ENCODE measurements around the gene UIMC1. TPM values are rescaled to one million over a fixed set of nuclear protein-coding genes. Genes with fewer than 3 reads are reported as not detected.

Gene UIMC1
- total RNA-seq, 1 experiment from 2014 or later: 53.0 TPM

- no peak for DNase-seq
- no peaks in the 10 kb centered on the region for H3K23me2 ChIP-seq (ENCODE audit: insufficient read length, low read depth, low read length, poor library complexity, severe bottlenecking)
- H3K4me3 Mint-ChIP-seq: no peak overlapping the region
- H2BK15ac ChIP-seq (ENCODE audit: low read depth, low read length): no peak overlapping the region
- H3K9ac ChIP-seq (ENCODE audit: extremely low read depth, insufficient read length, low read length): no peak overlapping the region
- H4K91ac ChIP-seq (ENCODE audit: insufficient read length, low read depth, low read length): no peak overlapping the region
- peaks cover 13% of the 10 kb centered on the region for H3K79me1 ChIP-seq (ENCODE audit: insufficient read depth, low read depth, low read length, poor library complexity, severe bottlenecking)
- H3K23ac ChIP-seq (ENCODE audit: insufficient read length, low read depth, low read length): no peak overlapping the region
- no peak overlapping the region for H3K27ac ChIP-seq (ENCODE audit: insufficient read length, low read depth, low read length)
- no peaks in the 10 kb centered on the region for H4K20me1 ChIP-seq (ENCODE audit: control insufficient read depth, insufficient read depth, insufficient read length)
- H3T11ph ChIP-seq (ENCODE audit: low read length): no peak overlapping the region
- H3K27me3 ChIP-seq (ENCODE audit: insufficient read depth, low read length): no peaks in the 10 kb centered on the region
- H3K79me2 ChIP-seq (ENCODE audit: insufficient read depth, low read length): peaks cover 28% of the 10 kb centered on the region; the same call in 1 of the 2 replicates
- H3K36me3 Mint-ChIP-seq (ENCODE audit: insufficient read depth in 1 of 3, low read depth in 3 of 3): peaks cover 26 to 37% (median 28%) of the 10 kb centered on the region in 3 experiments
- no peaks in the 10 kb centered on the region for H3K4me1 ChIP-seq (ENCODE audit: insufficient read depth, low read length)
- no peak overlapping the region for H3K4ac ChIP-seq (ENCODE audit: low read depth, low read length)
- peaks cover 15 to 23% of the 10 kb centered on the region in 2 experiments for H3K9me3 Mint-ChIP-seq
- H3K27me3 Mint-ChIP-seq (ENCODE audit: low read depth): no peaks in the 10 kb centered on the region
- no peak overlapping the region for H3K27ac Mint-ChIP-seq
- no peak overlapping the region for H2BK12ac ChIP-seq (ENCODE audit: insufficient read length, low read depth, low read length)
- H2AFZ ChIP-seq (ENCODE audit: low read length): no peak overlapping the region
- H3K14ac ChIP-seq (ENCODE audit: insufficient read depth, low read length): no peak overlapping the region
- no peak overlapping the region for H3K56ac ChIP-seq (ENCODE audit: insufficient read length, low read depth, low read length)
- H2BK120ac ChIP-seq (ENCODE audit: low read depth, low read length, poor library complexity, severe bottlenecking): no peak overlapping the region
- H4K5ac ChIP-seq (ENCODE audit: insufficient read length, low read depth, low read length): no peak overlapping the region
- peaks cover 7 to 11% of the 10 kb centered on the region in 2 experiments; a peak in 2 of 4 replicates for H3K4me1 Mint-ChIP-seq
- no peak overlapping the region for H2AK5ac ChIP-seq (ENCODE audit: insufficient read length, low read length)
- no peak overlapping the region for H4K8ac ChIP-seq (replicated peaks; ENCODE audit: insufficient read length, low read depth, low read length)
- H2BK5ac ChIP-seq (ENCODE audit: insufficient read length, low read length): no peak overlapping the region
- H3K18ac ChIP-seq (ENCODE audit: insufficient read length, low read depth, low read length): no peak overlapping the region
- H3K4me2 ChIP-seq (ENCODE audit: insufficient read depth, insufficient read length, low read length): no peak overlapping the region
- H2BK20ac ChIP-seq (ENCODE audit: low read depth, low read length, poor library complexity, severe bottlenecking): no peak overlapping the region
- TF ChIP-seq CTCF (conservative IDR thresholded peaks at IDR 0.05): no peak
- H3K9me3 ChIP-seq (ENCODE audit: control insufficient read depth, low read depth, low read length): no peaks in the 10 kb centered on the region
- WGBS (ENCODE audit: extremely low coverage, insufficient read length, low lambda C conversion rate): no CpG with 5 or more reads among the region's 3 CpGs
Measured at GRCh38 chr5:176995122-176995490, 11.5 kb downstream of the UIMC1 start.

Measured in H9 (cell line).